Endothelial cell of coronary artery (primary cell): ENCODE results near the gene SNX32. TPM values are rescaled to one million over a fixed set of nuclear protein-coding genes. Genes with fewer than 3 reads are reported as not detected.

Experiments used
- total RNA-seq: library from RNA; depleted of rRNA; stranded (reverse); fragments of >200 nt; gene quantifications from 2 replicates; pipeline ENCODE4 v1.2.3, GENCODE V29; 2014

The SNX32 gene
- 0.36 and 0.38 TPM in 2 replicates for total RNA-seq

DNA sequence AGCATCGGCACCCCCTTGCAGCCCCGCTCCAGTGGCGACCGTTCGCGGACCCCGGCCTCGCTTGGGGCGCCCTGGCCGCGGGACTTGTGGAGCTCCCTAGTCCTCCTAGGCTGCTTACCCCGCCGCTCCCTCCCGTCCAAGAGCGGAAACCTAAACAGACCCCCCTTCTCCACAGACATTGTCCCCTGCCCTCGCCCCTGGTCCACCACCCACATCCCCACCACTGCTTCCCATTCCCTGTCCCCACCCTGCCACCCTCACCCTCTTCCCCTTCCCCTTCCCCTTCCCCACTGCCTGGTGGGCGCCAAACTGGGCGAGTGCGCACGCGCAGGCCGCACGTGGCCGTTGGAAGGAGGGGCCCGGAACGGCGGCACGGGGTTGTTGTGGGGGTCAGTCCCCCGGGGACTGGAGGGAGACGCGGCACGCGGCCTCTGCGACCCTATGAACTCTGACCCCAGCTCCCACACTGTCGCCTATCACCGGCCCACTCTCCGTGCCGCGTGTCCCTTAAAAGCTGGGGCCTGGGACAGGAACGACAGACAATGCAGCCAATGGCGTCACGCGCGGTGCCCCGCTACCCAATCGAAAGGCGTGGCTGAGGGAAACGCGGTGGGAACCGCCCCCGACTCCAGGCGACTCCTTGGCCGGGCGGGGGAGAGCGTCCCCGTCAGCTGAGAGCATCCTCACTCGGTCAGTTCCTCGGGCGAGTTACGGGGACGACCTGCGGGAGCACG is at the start of gene SNX32:
TSS of gene SNX32 (plus strand) at position 667 of the 734 bp plus-strand sequence. CDS start 103 bp downstream, outside the sequence.

GRCh38 chr11:65786786-65787636 is 46.8 kb upstream of the SNX32 start, which contains the start of gene OVOL1:
OVOL1 (plus strand) TSS chr11:65787063; CDS start chr11:65787374, 311 bp downstream.

DNA sequence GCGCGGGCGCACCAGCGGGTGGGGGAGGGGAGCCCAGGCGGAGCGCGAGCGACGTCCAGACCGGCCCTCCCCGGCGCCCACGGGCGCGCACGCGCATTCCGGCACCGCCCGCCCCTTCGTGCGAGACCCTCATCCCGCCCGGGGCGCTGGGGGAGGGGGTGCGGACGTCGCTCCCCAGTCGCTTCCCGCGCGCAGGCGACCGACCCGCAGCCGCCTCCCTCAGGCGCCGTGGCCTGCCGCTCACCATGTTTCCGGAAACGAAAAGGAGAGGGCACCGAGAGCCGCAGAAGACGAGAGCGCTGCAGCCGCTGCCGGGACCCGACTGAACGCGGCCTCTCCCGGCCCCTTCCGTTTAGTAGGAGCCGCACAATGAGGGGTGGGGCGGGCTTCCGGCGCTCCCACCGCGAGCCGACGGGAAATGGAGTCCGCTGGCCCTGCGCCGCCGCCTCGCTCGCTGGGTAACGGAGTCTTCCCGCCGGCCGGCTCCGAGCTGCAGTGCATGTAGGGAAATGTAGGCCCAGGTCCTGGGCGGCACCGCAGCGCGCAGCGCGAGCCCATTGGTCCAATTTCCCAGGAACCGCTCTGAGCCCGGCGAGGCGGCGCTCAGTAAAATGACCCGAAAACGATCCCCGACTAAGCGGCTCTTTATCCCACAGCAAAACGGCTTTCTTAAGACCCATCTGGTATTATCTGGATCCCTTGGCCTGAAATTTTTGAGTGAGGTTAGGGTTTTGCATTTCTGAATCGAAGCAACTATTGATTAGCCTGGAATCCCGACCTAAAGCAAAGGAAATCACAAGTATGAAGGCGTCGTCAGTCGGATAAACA is 24.3 kb downstream of the SNX32 start, which contains the start of gene CFL1:
TSS of gene CFL1 (minus strand) at position 328 of the 828 bp plus-strand sequence. CDS start at position 247, 81 bp downstream.

DNA sequence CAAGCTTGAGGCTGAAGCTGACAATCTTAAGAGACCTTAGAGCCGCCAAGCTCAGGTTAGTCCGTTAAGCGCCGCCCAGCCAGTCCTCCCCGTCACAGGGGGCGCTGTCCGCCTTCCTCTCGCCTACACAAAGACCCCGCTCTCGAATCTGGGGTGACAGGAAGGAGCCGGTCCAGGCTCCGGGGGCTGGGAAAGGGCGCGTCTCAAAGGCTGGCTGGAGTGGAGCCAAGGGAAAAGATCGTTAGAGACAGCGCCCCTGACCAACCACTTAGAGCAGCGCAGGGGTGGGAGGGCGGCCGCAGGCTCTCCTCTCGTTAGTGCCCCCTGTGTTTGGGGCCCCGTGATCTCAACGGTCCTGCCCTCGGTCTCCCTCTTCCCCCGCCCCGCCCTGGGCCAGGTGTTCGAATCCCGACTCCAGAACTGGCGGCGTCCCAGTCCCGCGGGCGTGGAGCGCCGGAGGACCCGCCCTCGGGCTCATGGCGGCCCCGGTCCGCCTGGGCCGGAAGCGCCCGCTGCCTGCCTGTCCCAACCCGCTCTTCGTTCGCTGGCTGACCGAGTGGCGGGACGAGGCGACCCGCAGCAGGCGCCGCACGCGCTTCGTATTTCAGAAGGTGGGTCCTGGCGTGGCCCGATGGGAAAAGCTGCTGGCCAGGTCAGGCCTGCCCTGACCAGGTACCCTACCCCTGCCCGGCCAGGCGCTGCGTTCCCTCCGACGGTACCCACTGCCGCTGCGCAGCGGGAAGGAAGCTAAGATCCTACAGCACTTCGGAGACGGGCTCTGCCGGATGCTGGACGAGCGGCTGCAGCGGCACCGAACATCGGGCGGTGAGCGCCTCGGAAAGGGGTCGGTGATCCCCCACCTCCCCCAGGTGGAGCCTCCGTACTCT is 26.8 kb downstream of the SNX32 start, which contains the start of gene MUS81:
TSS of gene MUS81 (plus strand) at position 156 of the 887 bp plus-strand sequence. CDS start at position 477, 321 bp downstream.

DNA sequence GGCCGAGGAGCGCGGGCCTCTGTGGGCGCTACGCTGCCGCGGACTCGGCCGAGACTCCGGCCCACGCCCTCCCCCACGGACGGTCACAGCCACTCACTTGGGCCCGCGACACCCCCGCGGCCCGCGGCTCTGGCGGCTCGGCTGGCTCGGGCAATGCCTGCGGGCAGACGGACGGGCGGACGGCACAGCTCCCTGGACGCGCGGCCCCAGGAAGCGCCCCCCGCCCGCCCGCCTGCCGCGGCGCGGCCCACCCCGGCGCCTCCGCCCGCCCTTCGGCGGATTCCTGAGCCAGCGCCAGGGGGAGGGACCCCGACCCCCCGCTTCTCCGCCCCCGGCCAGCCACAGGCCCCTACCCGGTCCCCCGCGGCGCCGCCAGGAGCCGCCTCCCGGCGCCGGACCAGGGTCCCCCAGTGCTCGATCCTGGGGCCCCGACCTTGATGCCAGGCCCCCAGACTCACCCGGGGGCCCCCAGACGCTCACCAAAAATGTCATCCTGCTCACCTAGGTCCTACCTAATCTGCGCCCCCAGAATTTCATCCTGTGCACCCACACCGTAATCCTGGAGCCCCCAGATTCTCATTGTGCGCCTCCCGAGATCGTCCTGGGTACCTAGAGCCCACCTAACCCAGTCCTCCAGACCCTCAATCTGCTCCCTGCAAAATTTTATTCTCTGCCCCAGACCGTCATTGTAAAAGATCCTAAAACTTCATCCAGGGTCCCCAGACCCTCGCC is 39.0 kb downstream of the SNX32 start, which contains the start of gene EFEMP2:
TSS of gene EFEMP2 (minus strand) at position 215 of the 732 bp plus-strand sequence. CDS start 446 bp downstream, outside the sequence.

GRCh38 chr11:65879617-65880016 is 45.9 kb downstream of the SNX32 start, which contains the start of gene CTSW:
CTSW (plus strand) TSS chr11:65879837; CDS start chr11:65879855, 18 bp downstream.

GRCh38 chr11:65888163-65888814 is 54.5 kb downstream of the SNX32 start, which contains the start of gene FIBP:
FIBP (minus strand) TSS chr11:65888471; CDS start chr11:65888418, 53 bp downstream.

GRCh38 chr11:65890324-65891218 is 56.8 kb downstream of the SNX32 start, which contains the start of gene CCDC85B:
CCDC85B (plus strand) TSS chr11:65890673; CDS start chr11:65890784, 111 bp downstream.

GRCh38 chr11:65900125-65900898 is 66.5 kb downstream of the SNX32 start, which contains the start of gene FOSL1:
FOSL1 (minus strand) TSS chr11:65900388; CDS start chr11:65900339, 49 bp downstream.

Other genes starting within 250 kb of the SNX32 start
- 0.18 and 0.47 TPM in 2 replicates for gene KCNK7, start 238.2 kb upstream of the SNX32 start, total RNA-seq
- gene MAP3K11, start 219.7 kb upstream of the SNX32 start, total RNA-seq, result 76.3 and 82.1 TPM in 2 replicates
- 12.2 and 17.9 TPM in 2 replicates for gene PCNX3, start 218.2 kb upstream of the SNX32 start, total RNA-seq
- 44.3 and 58.9 TPM in 2 replicates for gene SIPA1, start 195.9 kb upstream of the SNX32 start, total RNA-seq
- gene RELA, start 171.0 kb upstream of the SNX32 start, total RNA-seq, result 16.1 and 26.0 TPM in 2 replicates
- 37.5 and 39.5 TPM in 2 replicates for gene KAT5, start 121.7 kb upstream of the SNX32 start, total RNA-seq
- 47.5 and 48.0 TPM in 2 replicates for gene RNASEH2C, start 113.2 kb upstream of the SNX32 start, total RNA-seq
- gene AP5B1, start 53.0 kb upstream of the SNX32 start, total RNA-seq, result 5.5 and 8.0 TPM in 2 replicates
- gene OVOL1, start 46.9 kb upstream of the SNX32 start, total RNA-seq, result not detected in 2 replicates
- 1,607 and 1,727 TPM in 2 replicates for gene CFL1, start 24.2 kb downstream of the SNX32 start, total RNA-seq
- gene MUS81, start 26.5 kb downstream of the SNX32 start, total RNA-seq, result 43.1 and 58.9 TPM in 2 replicates
- 31.4 and 48.0 TPM in 2 replicates for gene EFEMP2, start 38.8 kb downstream of the SNX32 start, total RNA-seq
- gene CTSW, start 45.9 kb downstream of the SNX32 start, total RNA-seq, result not detected in 2 replicates
- 156 and 220 TPM in 2 replicates for gene FIBP, start 54.5 kb downstream of the SNX32 start, total RNA-seq
- 83.5 and 102 TPM in 2 replicates for gene CCDC85B, start 56.7 kb downstream of the SNX32 start, total RNA-seq
- 7.4 and 10.2 TPM in 2 replicates for gene FOSL1, start 66.4 kb downstream of the SNX32 start, total RNA-seq
- gene C11orf68, start 85.1 kb downstream of the SNX32 start, total RNA-seq, result 11.2 and 19.3 TPM in 2 replicates
- gene DRAP1, start 85.5 kb downstream of the SNX32 start, total RNA-seq, result 215 and 233 TPM in 2 replicates
- gene TSGA10IP, start 111.5 kb downstream of the SNX32 start, total RNA-seq, result under 0.01 TPM in 1 of 2 replicates, not detected in the other
- gene SART1, start 127.8 kb downstream of the SNX32 start, total RNA-seq, result 64.8 TPM in 2 replicates
- 32.8 and 37.5 TPM in 2 replicates for gene EIF1AD, start 168.2 kb downstream of the SNX32 start, total RNA-seq
- 17.5 and 25.1 TPM in 2 replicates for gene BANF1, start 168.5 kb downstream of the SNX32 start, total RNA-seq
- gene CST6, start 178.0 kb downstream of the SNX32 start, total RNA-seq, result 0.09 and 0.56 TPM in 2 replicates
- gene CATSPER1, start 192.5 kb downstream of the SNX32 start, total RNA-seq, result 0.09 TPM in 2 replicates
- gene GAL3ST3, start 215.2 kb downstream of the SNX32 start, total RNA-seq, result not detected in 2 replicates
- 106 and 108 TPM in 2 replicates for gene SF3B2, start 218.4 kb downstream of the SNX32 start, total RNA-seq
- 18.6 and 39.6 TPM in 2 replicates for gene PACS1, start 236.3 kb downstream of the SNX32 start, total RNA-seq